Stimulated activated CD4-positive, alpha-beta T cell treated with anti-CD3 and anti-CD28 coated beads, Interleukin-12 subunit alpha, Interleukin-12 subunit beta, amount 100 ng/mL, for 48 hours (primary cell): ENCODE data around the gene WDR87.

Source experiments
- DNase-seq, 3 donors: peaks; one replicate each; pipeline ENCODE4 v3.0.0-alpha.2; 2020; ENCODE audit warnings: low read depth in 2 of 3, low spot score in 1 of 3

Gene WDR87

DNA sequence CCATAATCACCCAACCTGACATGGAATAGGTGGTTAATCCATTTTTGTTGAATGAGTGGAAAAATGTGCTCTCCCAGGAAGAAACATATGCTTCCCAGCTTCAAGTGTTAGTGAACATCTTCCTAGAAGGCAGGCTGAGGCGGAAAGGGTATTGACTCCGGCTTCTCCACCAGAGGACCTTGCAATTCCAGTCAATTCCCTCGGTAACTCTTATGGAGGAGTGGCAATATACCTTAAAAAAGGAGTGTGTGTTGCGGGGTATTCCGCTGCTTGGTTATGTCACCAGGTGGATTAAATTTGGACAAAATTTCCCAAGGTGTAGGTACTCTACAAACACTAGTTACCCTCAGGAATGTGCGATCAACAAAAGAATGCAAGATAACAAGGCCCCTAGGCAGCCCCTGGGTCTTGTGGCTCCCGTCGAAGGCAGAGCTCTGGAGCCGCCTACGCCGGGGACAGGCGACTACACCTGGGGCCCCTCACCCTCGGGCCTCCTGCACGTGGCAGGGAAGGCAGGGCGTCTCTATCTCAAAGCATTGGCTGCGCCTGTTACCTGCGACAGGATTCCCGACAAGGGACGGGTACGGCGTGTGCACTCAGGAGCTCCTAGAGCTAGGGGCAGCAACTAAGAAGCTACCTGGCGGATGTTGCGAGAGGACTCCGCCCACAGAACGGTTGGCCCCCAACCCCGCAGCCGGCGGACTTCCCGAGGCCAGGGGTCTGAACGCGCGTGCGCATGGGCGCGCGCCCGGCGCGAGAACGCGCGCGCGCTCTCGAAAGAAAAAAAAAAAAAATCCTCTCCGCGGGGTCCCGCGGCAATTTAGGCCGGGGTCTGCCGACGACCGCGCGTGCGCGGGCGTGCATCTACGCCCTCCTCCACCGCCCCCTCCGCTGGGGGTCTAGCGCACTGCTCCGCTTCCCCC is at the start of gene WDR87:
Gene WDR87 (minus strand): TSS at position 649 of the 923 bp plus-strand sequence. CDS start 8,355 bp downstream, outside the sequence.
- peak in 1 of 3 donors; percentile 10 for DNase-seq

DNA sequence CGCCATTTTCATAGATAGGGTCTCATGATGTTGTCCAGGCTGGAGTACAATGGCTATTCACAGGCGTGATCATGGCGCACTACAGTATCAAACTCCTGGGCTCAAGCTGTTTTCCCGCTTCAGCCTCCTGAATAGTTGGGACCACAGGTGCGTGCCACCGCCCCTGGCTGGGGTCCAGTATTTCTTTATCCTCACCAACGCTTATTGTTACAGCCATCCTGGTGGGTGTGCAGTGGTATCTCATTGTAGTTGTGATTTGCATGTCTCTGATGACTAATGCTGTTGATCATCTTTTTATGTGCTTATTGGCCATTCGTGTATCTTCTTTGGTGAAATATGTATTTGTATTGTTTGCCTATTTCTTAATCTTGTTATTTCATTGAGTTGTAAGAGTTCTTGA is 49.6 kb upstream of the WDR87 start:
- DNase-seq: no peak

DNA sequence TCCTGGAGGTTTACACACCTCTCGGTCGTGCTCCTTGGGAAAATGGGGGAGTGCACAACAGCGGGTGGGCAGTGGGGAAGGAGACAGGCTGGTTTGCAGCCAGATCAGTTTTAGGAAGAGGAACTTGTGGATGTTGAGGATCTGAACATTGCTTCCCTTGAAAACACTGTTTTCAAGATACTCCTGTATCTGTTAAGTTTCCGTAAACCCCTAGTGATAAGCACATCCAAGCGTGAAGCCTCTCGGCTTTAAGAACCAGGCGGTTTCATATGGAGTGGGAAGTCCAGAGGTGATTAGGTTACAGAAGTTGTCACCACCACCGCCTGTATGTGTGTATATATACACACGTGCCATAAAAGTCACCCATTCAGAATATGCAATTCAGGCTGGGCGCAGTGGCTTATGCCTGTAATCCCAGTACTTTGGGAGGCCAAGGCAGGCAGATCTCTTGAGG is 48.1 kb upstream of the WDR87 start:
- no peak for DNase-seq

DNA sequence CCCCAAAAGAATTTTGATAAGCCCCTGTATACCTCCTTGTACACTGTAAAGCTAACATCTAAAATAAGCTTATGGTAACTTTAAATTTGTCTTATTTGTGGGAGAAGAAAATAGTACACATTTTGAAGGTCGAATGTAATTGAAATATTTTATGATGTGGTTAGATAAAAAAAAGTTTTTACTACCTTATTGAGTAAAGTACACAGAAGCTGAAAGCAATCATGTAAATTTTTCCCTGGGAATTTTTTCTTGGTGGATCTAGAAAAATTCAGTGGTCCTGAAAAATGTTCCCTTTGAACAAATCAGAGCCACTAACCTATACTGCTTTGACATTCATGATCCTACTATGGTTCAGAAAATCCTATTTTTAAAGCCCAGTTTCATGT is 47.5 kb upstream of the WDR87 start:
- no peak for DNase-seq

DNA sequence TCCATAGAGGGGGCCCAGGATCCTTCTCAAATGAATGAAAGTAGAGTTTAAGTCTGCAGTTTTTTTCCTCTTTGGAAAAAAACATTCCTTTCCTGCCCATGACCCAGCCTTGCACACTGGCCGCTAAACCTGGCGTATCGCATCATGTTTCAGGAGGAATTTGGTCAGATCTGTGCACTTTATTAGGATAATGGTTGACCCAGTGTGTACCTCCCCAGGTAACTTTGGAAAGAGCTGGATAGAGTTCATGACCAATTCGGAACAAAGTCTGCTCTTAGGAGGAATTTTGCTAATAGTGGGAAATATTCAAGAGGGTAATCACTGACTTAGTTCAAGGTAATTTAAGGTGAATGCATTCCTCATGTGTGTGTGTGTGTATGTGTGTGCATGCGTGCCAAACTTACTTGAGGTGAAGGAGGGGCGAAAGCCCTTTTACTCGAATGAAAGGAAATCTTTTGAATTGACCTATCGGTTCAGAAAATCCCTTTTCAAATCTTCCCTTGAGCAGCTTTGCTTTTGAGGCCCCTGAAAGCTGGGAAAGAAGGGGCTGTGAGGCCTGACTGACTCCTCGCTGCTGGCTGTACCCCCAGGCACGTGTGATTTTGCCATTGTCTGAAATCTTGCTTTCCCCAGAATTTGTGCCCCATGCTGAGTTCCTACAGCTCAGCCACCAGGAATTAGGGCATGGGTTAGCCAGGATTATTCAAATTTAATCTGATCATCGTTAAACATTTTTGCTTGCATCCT is 47.0 kb upstream of the WDR87 start:
- DNase-seq: no peak

GRCh38 chr19:37951816-37952210 is 45.4 kb upstream of the WDR87 start:
- no peak for DNase-seq

- DNase-seq: no peak
Observed at GRCh38 chr19:37950471-37951175, 44.2 kb upstream of the WDR87 start.

DNA sequence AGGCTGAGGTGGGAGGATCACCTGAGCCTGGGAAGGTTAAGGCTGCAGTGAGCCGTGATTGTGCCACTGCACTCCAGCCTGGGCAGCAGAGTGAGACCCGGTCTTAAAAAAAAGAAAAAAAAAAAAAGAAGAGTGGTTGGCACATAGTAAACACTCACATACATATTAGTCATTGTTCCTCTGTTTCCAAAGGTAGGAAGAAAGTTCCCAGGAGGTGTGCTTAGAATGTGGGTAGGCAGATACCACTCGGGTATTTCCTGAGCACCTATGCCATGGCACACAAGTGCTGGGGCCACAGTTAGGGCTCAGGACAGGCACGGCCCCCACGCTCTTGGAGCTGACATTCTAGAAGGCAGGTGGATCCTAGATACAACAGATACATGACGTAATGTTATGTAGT is 42.0 kb upstream of the WDR87 start:
- DNase-seq: no peak

- DNase-seq: no peak
Observed at GRCh38 chr19:37947778-37948177, 41.4 kb upstream of the WDR87 start.

DNA sequence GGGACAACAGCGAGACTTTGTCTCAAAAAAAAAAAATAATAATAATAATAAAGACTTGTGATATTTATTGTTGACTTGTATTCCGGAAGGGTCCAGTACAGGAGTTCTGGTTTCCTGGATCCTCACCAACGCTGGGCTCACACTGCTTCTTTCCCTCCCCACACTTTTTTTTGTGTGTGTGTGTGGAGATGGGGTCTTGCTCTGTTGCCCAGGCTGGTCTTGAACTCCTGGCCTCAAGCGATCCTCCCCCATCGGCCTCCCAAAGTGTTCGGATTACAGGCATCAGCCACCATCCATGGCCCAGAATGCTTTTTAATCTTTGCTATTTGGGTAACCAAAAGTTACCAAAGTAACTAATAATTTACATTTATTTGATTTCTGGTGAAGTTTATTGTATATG is 39.7 kb upstream of the WDR87 start:
- no peak for DNase-seq

DNA sequence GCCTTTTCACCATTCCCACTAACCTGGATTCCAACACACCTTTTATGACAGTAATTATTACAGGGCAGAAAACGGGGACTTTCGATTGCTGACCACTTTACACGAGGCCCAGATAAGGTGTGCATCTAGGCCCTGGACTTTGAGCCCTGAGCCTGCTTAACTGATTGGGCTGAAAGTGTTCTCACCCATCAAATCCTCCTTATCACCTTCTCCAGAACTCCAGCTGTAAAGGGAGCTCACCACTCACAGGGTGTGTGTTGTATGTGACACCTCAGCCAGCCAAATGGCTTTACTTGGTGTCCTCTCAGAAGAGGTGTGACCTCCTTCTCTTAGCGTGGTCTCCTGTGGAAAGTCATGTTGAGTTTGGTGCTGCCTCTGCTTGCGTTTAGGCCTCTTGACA is 37.1 kb upstream of the WDR87 start:
- DNase-seq: no peak

DNA sequence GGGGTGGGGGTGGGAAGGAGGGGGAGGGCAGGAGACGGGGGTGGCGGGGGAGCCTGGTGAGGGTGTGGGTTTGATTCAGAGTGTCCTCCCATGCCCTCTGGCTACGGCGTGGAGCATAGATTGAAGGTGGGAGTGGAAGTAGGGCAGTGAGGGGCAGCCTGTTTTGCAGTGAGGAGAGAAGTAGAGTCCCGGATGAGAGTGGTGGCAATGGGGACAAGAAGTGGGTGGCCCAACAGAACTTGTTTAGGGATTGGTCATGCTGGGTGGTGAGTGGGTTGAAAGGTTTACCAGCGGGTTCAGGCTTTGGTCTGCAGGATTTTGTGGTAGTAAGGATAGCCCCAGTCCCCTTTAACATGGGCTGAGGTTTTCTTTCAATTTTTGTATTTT is 36.1 kb upstream of the WDR87 start:
- DNase-seq: no peak

DNA sequence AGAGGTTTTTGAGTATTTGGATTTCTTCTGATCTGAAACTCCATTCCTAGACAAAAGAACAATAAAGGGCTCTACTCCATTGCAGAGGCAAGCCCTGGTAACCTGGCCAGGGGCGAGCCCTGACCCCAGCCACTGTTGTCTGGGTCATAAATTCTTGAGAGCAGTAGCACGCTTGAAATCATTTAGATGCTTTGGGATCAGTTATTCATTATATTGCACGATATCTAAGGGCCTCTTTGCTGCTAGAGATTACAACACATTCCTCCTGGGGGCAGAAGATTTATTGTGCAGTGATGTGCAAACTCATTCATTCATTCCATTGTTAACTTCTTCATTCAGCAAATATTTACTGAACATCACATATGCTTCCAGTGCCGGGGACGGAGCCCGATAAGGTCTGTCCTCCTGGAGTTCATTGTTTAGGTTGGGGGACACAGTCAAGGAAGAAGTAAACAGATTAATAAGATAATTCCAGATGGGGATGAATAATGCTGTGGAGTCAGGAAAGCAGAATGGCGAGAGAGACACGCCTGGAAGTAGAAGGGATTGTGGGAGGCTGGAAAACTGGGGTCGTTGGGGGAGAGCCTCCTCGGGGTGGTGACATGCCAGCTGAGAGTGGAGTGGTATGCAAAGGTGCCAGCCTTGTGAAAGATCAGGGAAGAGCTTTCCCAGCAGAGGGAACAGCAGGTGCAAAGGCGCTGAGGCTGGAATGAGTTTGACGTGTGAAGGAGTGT is 35.6 kb upstream of the WDR87 start:
- DNase-seq: no peak

GRCh38 chr19:37938353-37938752 is 32.0 kb upstream of the WDR87 start:
- DNase-seq: no peak

- no peak for DNase-seq
Observed at GRCh38 chr19:37936886-37937285, 30.5 kb upstream of the WDR87 start.

- no peak for DNase-seq
Observed at GRCh38 chr19:37936166-37936565, 29.8 kb upstream of the WDR87 start.

DNA sequence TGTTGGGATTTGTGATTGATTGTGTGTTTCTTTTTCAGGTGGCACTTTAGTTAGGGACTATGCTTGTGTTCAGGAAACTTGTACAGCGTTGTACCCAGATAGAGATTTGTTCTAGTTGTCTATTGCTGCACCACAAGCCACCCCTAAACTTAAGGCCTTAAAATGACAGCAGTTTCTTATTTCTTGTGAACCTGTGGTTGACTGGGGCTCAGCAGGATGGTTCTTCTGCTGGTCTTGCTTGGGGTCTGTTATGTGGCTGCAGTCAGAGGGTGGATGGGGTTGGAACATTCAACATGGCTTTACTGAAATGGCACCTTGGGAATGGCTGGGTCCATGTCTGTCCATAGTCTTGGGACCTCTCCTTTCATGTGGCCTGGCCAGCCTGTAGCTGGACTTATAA is 28.9 kb upstream of the WDR87 start:
- no peak for DNase-seq

GRCh38 chr19:37933937-37934358 is 27.6 kb upstream of the WDR87 start:
- no peak for DNase-seq

GRCh38 chr19:37932985-37933936 is 26.9 kb upstream of the WDR87 start:
- DNase-seq: no peak
